GM18520 (cell line): Measurements from ENCODE around the gene OR9A2.
"Not testable (repeated sequence)": the region's sequence is repeated elsewhere in the genome, so short reads cannot be mapped to it uniquely, and the experiment has no call there.

ENCODE experiments used
- ATAC-seq: cut with Tn5 transposase; IDR thresholded peaks from one replicate; pipeline ENCODE4 v1.9.1; 2021; ENCODE audit not compliant: unreplicated experiment

The OR9A2 gene

DNA sequence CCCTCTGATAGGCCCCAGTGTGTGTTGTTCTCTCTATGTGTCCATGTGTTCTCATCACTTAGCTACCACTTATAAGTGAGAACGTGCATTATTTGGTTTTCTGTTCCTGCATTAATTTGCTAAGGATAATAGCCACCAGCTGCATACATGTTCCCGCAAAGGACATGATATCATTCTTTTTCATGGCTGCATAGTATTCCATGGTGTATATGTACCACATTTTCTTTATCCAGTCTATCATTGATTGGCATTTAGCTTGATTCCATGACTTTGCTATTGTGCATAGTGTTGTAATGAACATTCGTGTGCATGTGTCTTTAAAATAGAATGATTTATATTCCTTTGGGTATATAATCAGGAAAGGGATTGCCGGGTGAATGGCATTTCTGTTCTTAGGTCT, 48.5 kb downstream of the OR9A2 start:
- not testable (repeated sequence) for ATAC-seq
